T47D (cell line): ENCODE measurements around the gene ZC3HAV1.

Source experiments
- DNase-seq, 2 experiments: peaks; one replicate each; pipeline versions ENCODE4 v3.0.0 to v3.0.0-alpha.2; 2011 to 2012; ENCODE audit warnings: low read depth in 1 of 2, low spot score in 1 of 2
- JUND ChIP-seq: IDR thresholded peaks from 2 replicates; pipeline ENCODE4 v1.6.1; 2012; ENCODE audit warnings: low read depth
- in situ Hi-C: cut with HindIII; loops from 2 replicates; pipeline ENCODE4 v1.10.0; 2016; ENCODE audit warnings: low sequenced_read_pairs, low pct_unique_long_range_greater_than_20kb

The ZC3HAV1 gene

DNA sequence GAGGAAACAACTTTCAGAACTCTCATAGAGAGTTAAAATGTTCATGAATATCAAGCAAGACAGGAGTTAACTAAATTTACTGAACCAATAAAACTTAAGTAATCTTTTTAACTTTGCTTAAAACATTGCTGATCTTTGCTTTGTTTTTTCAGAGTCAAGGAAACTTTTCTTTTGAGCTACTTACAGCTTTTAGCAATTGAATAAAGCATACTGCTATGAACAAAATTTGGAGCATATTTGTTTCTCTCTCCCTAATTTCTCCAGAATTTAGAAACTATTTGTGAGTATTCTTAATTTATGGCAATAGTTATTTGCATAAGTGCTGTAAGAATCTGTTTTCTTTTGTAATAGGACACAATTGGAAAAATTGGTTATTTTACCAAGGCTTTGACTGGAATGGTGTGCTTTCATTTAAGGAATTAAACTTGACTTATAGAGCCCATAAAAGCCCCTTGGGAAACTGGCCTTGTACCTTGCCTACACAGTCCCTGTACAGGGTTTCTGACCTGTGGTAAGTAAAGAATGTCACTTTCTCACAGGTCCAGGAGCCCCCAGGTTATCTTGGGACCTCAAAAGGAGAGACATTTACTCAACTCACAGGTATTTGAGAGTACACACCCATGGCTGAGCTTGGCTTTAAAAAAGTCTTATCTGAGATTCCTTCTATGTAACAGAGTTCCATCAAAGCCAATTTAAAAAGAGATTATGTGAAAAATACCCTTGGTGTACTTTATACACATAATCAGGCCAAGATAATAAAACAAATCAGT is 105.0 kb downstream of the ZC3HAV1 start:
- TF ChIP-seq JUND: no peak
- peak in 1 of 2 experiments; percentile 16 for DNase-seq
- in situ Hi-C loops: no loop called here

DNA sequence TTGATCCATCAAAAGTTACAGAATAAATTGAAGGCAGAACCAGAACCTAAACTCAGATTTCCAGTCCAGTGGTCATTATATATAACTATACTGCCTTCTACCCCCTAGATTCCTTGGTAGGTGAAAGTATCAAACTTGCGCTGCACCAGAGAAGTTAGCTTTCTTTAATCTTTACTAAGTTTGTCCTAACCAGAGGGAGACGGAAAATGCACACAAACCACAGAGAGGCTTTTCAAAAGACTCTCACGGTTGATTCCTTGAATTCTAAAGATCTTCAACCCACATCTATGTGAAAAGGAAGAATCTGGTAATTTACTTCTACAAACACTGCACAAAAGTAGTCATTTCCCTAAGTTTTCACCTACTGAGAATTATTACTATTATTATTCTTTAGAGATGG is 110.1 kb downstream of the ZC3HAV1 start:
- TF ChIP-seq JUND: no peak
- no peak for DNase-seq
- in situ Hi-C loops: no loop called here
